Loucy (cell line): ENCODE measurements around the gene CPB1.

Experiments used
- H2AFZ ChIP-seq: fragments of 200-600 bp; sonication (generic); 2 replicates; pipeline ENCODE4 v1.6.0; 2016; ENCODE audit warnings: antibody characterized with exemption, mild to moderate bottlenecking, low read length, moderate library complexity
- H3F3A ChIP-seq: fragments of 200-600 bp; 2 replicates; pipeline ENCODE4 v1.6.0; 2016; ENCODE audit warnings: antibody characterized with exemption, low read depth, mild to moderate bottlenecking
- H3K27me3 ChIP-seq: fragments of 200-600 bp; sonication (generic); 2 replicates; pipeline ENCODE4 v1.6.1; 2014; ENCODE audit warnings: low read length, mild to moderate bottlenecking; ENCODE audit not compliant: insufficient read depth, poor library complexity, severe bottlenecking
- H3K36me3 ChIP-seq: fragments of 200-600 bp; sonication (generic); 2 replicates; pipeline ENCODE4 v1.6.1; 2016; ENCODE audit warnings: low read length; ENCODE audit not compliant: insufficient read depth
- H3K4me1 ChIP-seq: fragments of 200-600 bp; sonication (generic); 2 replicates; pipeline ENCODE4 v1.5.1; 2014; ENCODE audit warnings: low read length, mild to moderate bottlenecking; ENCODE audit not compliant: insufficient read depth, poor library complexity, severe bottlenecking
- H3K4me2 ChIP-seq: fragments of 200-600 bp; sonication (generic); 2 replicates; pipeline ENCODE4 v1.6.0; 2014; ENCODE audit warnings: antibody characterized with exemption, low read length, low read depth, mild to moderate bottlenecking; ENCODE audit not compliant: poor library complexity, severe bottlenecking
- H3K4me3 ChIP-seq: fragments of 200-600 bp; sonication (generic); 2 replicates; pipeline ENCODE4 v1.5.1; 2014; ENCODE audit warnings: low read length, mild to moderate bottlenecking, mixed read lengths; ENCODE audit not compliant: poor library complexity, severe bottlenecking
- H3K79me2 ChIP-seq: fragments of 200-600 bp; sonication (generic); 2 replicates; pipeline ENCODE4 v1.6.1; 2014; ENCODE audit warnings: low read length; ENCODE audit not compliant: insufficient read depth
- H3K9ac ChIP-seq: fragments of 200-600 bp; sonication (generic); 2 replicates; pipeline ENCODE4 v1.6.0; 2014; ENCODE audit warnings: mild to moderate bottlenecking, low read depth, low read length, moderate library complexity; ENCODE audit not compliant: poor library complexity, severe bottlenecking
- H3K9me2 ChIP-seq: fragments of 200-600 bp; sonication (generic); replicated peaks from 2 replicates; pipeline ENCODE4 v1.6.1; 2016; ENCODE audit warnings: low read depth, low read length, mixed read lengths
- H3K9me3 ChIP-seq: fragments of 200-600 bp; sonication (generic); 2 replicates; pipeline ENCODE4 v1.6.1; 2014; ENCODE audit warnings: mild to moderate bottlenecking, antibody characterized with exemption, low read length, low read depth; ENCODE audit not compliant: insufficient read depth
- H4K20me1 ChIP-seq: fragments of 200-600 bp; sonication (generic); 2 replicates; pipeline ENCODE4 v1.6.0; 2014; ENCODE audit warnings: antibody characterized with exemption, low read length, mild to moderate bottlenecking; ENCODE audit not compliant: insufficient read depth, poor library complexity, severe bottlenecking
- CTCF ChIP-seq: fragments of 200-600 bp; sonication (generic); conservative IDR thresholded peaks from 2 replicates; pipeline ENCODE4 v1.5.1; 2014; ENCODE audit warnings: mild to moderate bottlenecking, antibody characterized with exemption, low read length
- EZH2phosphoT487 ChIP-seq: fragments of 200-600 bp; IDR thresholded peaks from 2 replicates; pipeline ENCODE4 v1.6.1; 2018; ENCODE audit warnings: antibody characterized with exemption, mild to moderate bottlenecking, moderate library complexity, borderline replicate concordance

Gene CPB1

GRCh38 chr3:148866261-148866660 lies 38.6 kb downstream of the CPB1 start:
- Histone ChIP-seq H3K4me1 (peaks cover 52% of the 10 kb centered on the region), H3K4me2 (peak overlapping the region; percentile 38), H3K27me3 (no peaks in the 10 kb centered on the region), H2AFZ (no peak overlapping the region), H4K20me1 (no peaks in the 10 kb centered on the region), H3K36me3 (no peaks in the 10 kb centered on the region), H3K4me3 (no peak overlapping the region), H3K79me2 (no peaks in the 10 kb centered on the region), H3K9me2 (no peaks in the 10 kb centered on the region), H3F3A (peaks cover 3% of the 10 kb centered on the region; the same call in 1 of the 2 replicates), H3K9ac (no peak overlapping the region), H3K9me3 (no peaks in the 10 kb centered on the region)
- TF ChIP-seq EZH2phosphoT487 (no peak), CTCF (no peak)

- Histone ChIP-seq H3K9me3 (no peaks in the 10 kb centered on the region), H3K9me2 (no peaks in the 10 kb centered on the region), H3K4me1 (peaks cover 19% of the 10 kb centered on the region), H2AFZ (no peak overlapping the region), H3K9ac (no peak overlapping the region), H3K79me2 (no peaks in the 10 kb centered on the region), H3K27me3 (no peaks in the 10 kb centered on the region), H3F3A (no peaks in the 10 kb centered on the region; the same call in 1 of the 2 replicates), H3K36me3 (no peaks in the 10 kb centered on the region), H3K4me2 (no peak overlapping the region), H4K20me1 (no peaks in the 10 kb centered on the region), H3K4me3 (no peak overlapping the region)
- TF ChIP-seq EZH2phosphoT487, result no peak
- no peak for TF ChIP-seq CTCF
These were observed 45.8 kb downstream of the CPB1 start for GRCh38 chr3:148873270-148873927.

GRCh38 chr3:148873977-148874376 lies 46.4 kb downstream of the CPB1 start:
- Histone ChIP-seq H3K79me2 (no peaks in the 10 kb centered on the region), H4K20me1 (no peaks in the 10 kb centered on the region), H3K9me3 (no peaks in the 10 kb centered on the region), H2AFZ (no peak overlapping the region), H3K4me3 (no peak overlapping the region), H3K9ac (no peak overlapping the region), H3K4me1 (peaks cover 21% of the 10 kb centered on the region), H3F3A (no peaks in the 10 kb centered on the region; the same call in 1 of the 2 replicates), H3K27me3 (no peaks in the 10 kb centered on the region), H3K4me2 (no peak overlapping the region), H3K36me3 (no peaks in the 10 kb centered on the region), H3K9me2 (no peaks in the 10 kb centered on the region)
- no peak for TF ChIP-seq EZH2phosphoT487
- no peak for TF ChIP-seq CTCF
